BJ (cell line): ENCODE results near the gene EGFL7. TPM values are rescaled to one million over a fixed set of nuclear protein-coding genes. Genes with fewer than 3 reads are reported as not detected.

ENCODE experiments used
- CTCF ChIA-PET: fragments of 350-600 bp; formaldehyde crosslinking; extraction: SDS; loops from one replicate; lab custom pipeline; 2021; ENCODE audit warnings: antibody characterized with exemption, inconsistent platforms; lab: Yijun Ruan, JAX
- POLR2A ChIA-PET: fragments of 300-600 bp; sonication (Branson Sonifier 250); formaldehyde crosslinking; extraction: SDS; loops from one replicate; lab custom pipeline; 2021; ENCODE audit warnings: antibody characterized with exemption; lab: Charles Lee
- DNase-seq: peaks from one replicate; pipeline ENCODE4 v3.0.0-alpha.2; 2011; ENCODE audit warnings: low read depth
- H3K27me3 ChIP-seq: 2 replicates; pipeline ENCODE4 v1.6.0; 2011; ENCODE audit warnings: low read length; ENCODE audit not compliant: control insufficient read depth, insufficient read depth
- H3K36me3 ChIP-seq: 2 replicates; pipeline ENCODE4 v1.5.1; 2011; ENCODE audit warnings: low read length; ENCODE audit not compliant: control insufficient read depth, insufficient read depth
- H3K4me3 ChIP-seq: 2 replicates; pipeline ENCODE4 v1.5.1; 2011; ENCODE audit warnings: low read depth, mild to moderate bottlenecking, control low read depth, low read length
- polyA plus RNA-seq: library from polyadenylated mRNA; depleted of rRNA; stranded (reverse); fragments of >200 nt; gene quantifications from 2 replicates; pipeline ENCODE4 v1.2.3, GENCODE V29; 2011
- TF ChIP-seq, protein P1 (sequence below): IDR thresholded peaks from 2 replicates; pipeline ENCODE4 v1.5.1; 2011; ENCODE audit warnings: low read depth, mild to moderate bottlenecking, control low read depth, inconsistent platforms, low read length, moderate library complexity; ENCODE audit not compliant: insufficient read depth

EGFL7 gene
- polyA plus RNA-seq, 1 experiment = 26.9 TPM

GRCh38 chr9:136667214-136667939 is 4.7 kb downstream of the EGFL7 start:
- no peaks in the 10 kb centered on the region for H3K27me3 ChIP-seq
- DNase-seq = no peak
- ChIA-PET POLR2A (no interaction called here), CTCF (interaction anchor here (0.9 to 1.3 kb wide), 4 partner anchors 9 to 183 kb away, joined by 3 read pairs; no protein-coding TSS in a partner anchor)
- no peaks in the 10 kb centered on the region for H3K36me3 ChIP-seq
- no peak overlapping the region for H3K4me3 ChIP-seq
- TF ChIP-seq, protein P1, sequence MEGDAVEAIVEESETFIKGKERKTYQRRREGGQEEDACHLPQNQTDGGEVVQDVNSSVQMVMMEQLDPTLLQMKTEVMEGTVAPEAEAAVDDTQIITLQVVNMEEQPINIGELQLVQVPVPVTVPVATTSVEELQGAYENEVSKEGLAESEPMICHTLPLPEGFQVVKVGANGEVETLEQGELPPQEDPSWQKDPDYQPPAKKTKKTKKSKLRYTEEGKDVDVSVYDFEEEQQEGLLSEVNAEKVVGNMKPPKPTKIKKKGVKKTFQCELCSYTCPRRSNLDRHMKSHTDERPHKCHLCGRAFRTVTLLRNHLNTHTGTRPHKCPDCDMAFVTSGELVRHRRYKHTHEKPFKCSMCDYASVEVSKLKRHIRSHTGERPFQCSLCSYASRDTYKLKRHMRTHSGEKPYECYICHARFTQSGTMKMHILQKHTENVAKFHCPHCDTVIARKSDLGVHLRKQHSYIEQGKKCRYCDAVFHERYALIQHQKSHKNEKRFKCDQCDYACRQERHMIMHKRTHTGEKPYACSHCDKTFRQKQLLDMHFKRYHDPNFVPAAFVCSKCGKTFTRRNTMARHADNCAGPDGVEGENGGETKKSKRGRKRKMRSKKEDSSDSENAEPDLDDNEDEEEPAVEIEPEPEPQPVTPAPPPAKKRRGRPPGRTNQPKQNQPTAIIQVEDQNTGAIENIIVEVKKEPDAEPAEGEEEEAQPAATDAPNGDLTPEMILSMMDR = no peak

DNA sequence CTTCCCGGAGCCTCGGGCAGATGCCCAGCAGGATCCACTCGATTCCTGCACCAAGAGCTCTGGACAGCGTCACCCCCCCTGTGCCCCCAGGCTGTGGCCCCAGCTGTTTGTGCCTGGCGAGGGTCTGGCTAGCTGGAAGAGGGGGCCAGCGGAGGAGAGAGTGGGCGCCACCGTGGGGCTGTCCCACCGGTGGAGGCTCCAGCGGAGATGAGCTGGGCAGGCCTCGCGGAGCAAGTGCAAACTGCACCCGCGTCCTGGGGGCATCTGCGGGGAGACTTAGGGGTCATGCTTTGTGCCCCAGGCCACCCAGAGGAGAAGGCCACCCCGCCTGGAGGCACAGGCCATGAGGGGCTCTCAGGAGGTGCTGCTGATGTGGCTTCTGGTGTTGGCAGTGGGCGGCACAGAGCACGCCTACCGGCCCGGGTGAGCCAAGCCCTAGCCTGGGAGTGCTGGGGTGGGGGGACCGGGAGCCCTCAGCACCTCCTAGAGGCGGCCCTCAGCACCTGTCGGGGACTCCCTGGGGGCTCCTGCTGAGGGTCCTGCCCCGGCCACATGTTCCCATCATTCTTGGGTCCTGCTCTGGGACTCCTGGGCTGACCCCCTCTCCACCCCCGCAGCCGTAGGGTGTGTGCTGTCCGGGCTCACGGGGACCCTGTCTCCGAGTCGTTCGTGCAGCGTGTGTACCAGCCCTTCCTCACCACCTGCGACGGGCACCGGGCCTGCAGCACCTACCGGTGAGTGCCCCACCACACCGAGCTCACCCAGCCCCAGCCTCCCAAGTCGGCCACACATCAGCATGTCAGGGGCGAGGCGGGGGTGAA is 5.4 kb downstream of the EGFL7 start:
- Histone ChIP-seq H3K27me3 (no peaks in the 10 kb centered on the region), H3K36me3 (peaks cover 2% of the 10 kb centered on the region), H3K4me3 (no peak overlapping the region)
- TF ChIP-seq, protein P1 = no peak
- POLR2A ChIA-PET = no interaction called here
- DNase-seq = no peak
- CTCF ChIA-PET = interaction anchor here (0.9 to 1.3 kb wide), 2 partner anchors 9 to 27 kb away, joined by 3 read pairs; no protein-coding TSS in a partner anchor

GRCh38 chr9:136668983-136669790 is 6.5 kb downstream of the EGFL7 start:
- no peak for DNase-seq
- POLR2A ChIA-PET = no interaction called here
- no peak overlapping the region for H3K4me3 ChIP-seq
- H3K27me3 ChIP-seq = no peaks in the 10 kb centered on the region
- peaks cover 10% of the 10 kb centered on the region for H3K36me3 ChIP-seq
- CTCF ChIA-PET = no interaction called here
- TF ChIP-seq, protein P1 = no peak

DNA sequence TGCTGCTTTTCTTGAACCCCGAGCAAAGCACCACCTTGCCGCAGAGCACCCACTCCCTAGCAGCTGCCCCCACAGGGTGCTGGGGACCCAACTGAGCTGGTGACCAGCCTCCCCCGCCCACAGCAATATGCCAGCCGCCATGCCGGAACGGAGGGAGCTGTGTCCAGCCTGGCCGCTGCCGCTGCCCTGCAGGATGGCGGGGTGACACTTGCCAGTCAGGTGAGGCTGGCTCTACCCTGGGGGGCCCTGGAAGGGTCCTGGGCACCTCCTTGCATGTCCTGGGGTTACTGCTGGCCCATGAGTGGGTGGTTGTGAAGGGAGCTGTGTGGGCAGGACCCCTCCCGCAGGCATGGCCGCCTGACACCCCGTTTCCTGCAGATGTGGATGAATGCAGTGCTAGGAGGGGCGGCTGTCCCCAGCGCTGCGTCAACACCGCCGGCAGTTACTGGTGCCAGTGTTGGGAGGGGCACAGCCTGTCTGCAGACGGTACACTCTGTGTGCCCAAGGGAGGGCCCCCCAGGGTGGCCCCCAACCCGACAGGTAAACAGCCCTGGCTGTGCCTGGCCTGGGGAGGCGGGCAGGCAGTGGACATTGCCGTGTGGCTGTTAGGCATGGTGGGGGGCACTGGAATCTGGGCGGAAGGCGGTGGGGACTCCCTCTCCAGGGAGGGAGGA is 7.2 kb downstream of the EGFL7 start:
- TF ChIP-seq, protein P1 = no peak
- Histone ChIP-seq H3K36me3 (peaks cover 11% of the 10 kb centered on the region), H3K27me3 (no peaks in the 10 kb centered on the region), H3K4me3 (no peak overlapping the region)
- ChIA-PET POLR2A (no interaction called here), CTCF (no interaction called here)
- DNase-seq = no peak
